ENCODE data around the gene DOC2B.

DNA sequence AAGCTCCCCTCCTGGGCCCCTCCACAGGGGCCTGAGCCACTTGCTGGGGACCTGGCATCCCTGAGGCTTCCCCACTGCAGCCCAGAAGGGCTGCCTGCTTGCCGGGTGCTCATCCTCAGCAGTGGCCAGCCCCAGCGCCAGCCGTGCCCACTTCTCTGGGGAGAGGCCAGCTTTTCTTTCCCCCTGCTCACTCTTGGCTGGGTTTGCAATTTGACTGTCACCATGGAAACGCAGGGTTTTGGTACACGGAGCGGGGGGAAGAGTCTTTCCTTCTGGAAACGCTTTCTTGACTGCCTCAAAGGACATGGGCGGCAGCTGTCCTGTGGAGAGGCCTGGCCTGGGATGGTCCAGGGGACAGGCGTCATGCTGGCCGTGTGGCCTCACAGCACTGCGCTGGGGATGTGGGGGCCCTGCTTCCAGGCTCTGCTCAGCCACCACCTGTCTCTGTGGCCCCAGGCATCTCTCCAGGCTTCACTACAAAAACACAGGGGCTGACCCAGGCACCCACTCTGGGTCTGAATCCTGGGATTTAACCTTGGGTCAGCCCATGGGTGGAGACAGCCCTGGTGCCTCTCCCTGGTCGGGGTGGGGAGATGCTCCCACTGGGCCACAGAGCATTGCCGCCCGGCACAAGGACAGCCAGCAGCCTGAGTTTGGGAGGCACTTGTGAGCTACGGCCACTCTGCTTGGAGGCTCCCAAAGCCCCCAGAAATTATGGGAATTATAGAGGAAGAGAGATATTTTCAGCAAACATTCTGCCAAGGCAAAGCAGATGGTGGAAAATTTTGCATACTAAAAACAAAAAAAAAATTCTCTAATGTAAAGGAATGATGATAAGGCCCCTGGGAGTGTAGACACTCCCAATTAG is 45.9 kb upstream of the DOC2B start:
- TF ChIP-seq, protein P1, sequence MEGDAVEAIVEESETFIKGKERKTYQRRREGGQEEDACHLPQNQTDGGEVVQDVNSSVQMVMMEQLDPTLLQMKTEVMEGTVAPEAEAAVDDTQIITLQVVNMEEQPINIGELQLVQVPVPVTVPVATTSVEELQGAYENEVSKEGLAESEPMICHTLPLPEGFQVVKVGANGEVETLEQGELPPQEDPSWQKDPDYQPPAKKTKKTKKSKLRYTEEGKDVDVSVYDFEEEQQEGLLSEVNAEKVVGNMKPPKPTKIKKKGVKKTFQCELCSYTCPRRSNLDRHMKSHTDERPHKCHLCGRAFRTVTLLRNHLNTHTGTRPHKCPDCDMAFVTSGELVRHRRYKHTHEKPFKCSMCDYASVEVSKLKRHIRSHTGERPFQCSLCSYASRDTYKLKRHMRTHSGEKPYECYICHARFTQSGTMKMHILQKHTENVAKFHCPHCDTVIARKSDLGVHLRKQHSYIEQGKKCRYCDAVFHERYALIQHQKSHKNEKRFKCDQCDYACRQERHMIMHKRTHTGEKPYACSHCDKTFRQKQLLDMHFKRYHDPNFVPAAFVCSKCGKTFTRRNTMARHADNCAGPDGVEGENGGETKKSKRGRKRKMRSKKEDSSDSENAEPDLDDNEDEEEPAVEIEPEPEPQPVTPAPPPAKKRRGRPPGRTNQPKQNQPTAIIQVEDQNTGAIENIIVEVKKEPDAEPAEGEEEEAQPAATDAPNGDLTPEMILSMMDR (IDR thresholded peaks at IDR 0.05): no peak
- TF ChIP-seq EZH2phosphoT487 (IDR thresholded peaks at IDR 0.05; ENCODE audit: borderline replicate concordance, low read depth): no peak
- no peak for TF ChIP-seq CHD2 (IDR thresholded peaks at IDR 0.05; ENCODE audit: low read length, partially characterized antibody)
